Superior temporal gyrus (tissue), 1 donor: ENCODE data around the gene KIRREL3.

Source experiments
- DNase-seq: peaks from one replicate; pipeline ENCODE4 v3.0.0-alpha.2; 2016; ENCODE audit errors: extremely low spot score

Gene KIRREL3

DNA sequence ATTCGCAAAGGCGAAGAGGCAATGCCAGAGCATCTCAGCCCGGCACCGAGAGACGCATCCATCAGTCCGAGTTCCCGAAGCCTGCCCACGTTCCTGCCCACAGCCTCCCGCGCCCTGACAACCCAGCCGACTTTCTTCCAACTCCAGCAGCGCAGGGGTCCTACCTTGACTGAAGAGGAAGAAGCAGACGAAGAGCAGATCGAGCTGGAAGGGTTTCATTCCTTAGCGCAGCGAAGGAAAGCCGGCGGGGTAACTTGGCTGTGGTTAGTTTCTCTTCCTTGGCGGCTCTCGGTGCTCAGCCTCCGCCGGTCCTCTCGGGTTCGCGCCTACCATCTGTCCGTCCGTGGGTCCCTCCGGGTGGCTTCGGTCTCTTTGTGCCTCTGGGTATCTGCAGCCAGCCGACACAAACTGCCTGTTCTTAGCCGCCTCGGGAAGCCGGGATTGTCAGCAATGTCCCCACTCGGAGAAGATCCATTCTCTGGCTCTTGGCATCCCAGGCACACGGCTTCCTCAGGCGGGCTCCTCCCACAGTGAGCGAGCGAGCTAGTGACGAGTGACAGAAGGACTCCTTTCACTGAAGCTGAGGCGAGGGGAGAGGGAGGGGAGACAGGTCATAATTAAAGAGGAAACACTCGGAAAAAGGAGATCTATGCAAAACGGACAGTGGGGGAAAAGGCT is at the start of gene KIRREL3:
KIRREL3 (minus strand) TSS at position 480 of the 678 bp plus-strand sequence.
- peak; percentile 84 for DNase-seq

DNA sequence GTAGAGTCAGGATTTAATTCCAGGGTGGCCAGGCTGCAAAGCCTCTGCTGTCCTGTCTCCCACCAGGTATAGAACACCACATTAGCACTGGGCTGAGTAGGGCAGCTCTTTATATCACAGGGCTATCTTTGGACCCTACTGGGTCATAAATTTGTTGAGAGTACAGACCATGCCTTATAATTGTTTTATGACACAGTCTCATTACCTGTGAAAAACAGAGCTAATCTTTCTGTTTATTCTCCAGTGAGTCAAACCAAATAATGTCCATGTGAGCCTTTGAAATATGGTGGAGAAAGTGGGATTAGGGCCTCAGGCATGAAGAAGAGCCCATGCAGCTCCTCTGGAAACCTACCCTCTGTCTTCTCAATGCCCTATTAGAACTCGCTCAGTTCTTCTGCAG is 49.6 kb upstream of the KIRREL3 start:
- no peak for DNase-seq

DNA sequence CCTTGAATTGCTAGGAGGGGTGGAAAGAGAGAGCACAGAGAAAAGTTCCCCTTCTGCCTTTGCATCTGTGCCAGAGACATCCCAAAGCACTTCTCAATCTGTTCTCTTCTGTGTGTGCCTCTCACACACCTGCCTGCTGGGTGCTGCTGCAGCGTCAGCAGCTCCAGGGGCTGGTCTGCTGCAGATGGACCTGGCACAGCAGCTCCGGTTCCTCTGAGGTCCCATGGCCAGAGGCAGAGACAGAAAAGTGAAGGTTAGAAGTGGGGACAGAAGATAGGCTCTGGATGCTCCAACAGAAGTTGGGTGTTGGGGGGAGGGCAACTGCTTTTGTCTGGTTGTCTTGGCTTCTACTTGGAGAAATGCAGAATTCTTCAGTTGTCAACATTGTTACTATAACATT is 48.9 kb upstream of the KIRREL3 start:
- DNase-seq: no peak

DNA sequence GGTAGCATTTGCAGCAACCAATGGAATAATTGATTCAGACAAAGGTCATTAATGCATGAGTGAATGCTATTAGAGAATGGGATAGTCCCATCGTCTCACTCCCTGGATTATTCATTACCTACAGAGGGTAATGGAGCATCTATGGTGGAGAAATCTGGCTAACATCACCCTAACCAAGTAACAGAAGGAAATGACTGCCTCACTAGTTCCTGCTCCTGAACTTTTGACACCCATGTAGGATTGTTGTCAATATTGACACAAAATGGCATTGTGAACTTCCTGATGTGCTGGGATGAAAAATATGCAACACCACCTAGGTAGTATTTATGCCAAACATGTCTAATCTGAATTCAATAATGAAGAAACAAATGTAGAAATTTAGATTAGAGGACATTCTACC is 44.0 kb upstream of the KIRREL3 start:
- DNase-seq: no peak

DNA sequence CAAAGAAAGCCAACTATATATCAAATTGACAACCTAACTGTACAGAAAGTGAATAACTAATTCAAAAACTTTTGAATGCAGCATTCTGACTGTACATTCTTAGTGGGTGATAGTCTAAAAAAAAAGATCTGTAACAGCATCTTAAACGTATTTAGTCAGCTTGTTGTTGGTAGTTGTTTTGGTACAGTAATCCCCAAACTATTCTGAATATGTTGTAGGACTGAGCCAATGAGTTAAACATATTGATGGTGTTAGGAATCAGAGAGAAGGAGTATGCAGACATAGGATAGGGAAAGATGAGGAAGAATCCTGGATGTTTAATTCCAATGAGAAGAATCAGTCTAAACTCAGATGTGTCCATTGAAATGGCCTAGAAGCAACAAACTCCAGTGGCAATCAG is 41.9 kb upstream of the KIRREL3 start:
- no peak for DNase-seq

DNA sequence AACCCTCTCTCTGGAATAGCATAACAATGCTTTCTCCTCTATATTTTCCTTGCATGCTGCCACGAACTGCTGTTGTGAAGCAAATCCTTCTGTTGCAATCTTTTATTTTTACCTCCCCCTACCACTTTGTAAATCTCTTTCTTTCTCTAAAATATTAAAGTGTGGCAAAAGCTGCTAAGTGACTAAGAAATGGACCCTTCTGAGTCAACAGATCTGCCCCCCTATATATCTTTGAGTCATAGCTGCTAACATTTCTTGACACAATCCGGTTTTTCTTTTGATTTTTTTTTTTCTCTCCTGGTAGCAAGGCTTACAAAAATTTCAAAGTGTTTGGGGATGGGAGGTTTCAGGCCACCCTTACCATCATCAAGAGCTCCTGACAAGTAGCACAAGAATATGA is 39.0 kb upstream of the KIRREL3 start:
- DNase-seq: no peak

DNA sequence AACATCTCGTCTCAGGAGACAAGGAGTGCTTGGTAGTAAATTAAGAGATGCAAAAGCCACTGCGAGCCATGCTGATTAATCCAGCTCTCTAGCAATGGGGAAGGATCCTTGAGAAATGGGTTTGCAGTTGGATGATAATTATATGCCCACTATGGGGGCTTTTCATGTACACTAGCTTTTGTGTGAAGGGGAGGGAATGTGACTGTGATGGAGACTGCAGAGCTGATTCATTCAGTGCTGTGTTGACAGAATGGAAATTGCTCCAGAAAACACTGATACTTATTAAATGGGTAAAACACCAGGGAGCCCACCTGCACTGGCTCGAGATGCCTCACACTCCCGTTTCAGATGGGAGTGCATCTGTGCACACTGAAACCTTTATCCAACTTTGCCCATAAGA is 37.0 kb upstream of the KIRREL3 start:
- DNase-seq: no peak

DNA sequence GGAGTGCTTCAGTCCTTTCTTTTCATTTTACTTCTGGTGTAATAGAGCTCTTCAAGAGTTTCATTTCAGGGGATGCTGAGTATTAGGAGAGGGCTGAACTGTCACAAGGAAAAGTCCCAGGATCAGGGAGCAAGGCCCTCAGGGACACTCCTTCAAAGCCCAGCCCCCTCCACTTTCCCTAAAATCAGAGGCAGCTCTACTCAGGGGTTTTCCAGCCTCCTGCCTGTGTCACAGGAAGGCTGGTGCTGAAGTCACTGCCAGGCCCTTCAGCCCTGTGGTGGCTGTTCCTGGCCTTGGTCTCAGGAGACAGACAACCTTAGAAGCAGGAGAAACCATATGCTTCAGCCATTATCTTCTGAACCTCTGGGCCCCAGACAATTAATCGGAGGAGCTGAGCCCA is 36.4 kb upstream of the KIRREL3 start:
- no peak for DNase-seq

DNA sequence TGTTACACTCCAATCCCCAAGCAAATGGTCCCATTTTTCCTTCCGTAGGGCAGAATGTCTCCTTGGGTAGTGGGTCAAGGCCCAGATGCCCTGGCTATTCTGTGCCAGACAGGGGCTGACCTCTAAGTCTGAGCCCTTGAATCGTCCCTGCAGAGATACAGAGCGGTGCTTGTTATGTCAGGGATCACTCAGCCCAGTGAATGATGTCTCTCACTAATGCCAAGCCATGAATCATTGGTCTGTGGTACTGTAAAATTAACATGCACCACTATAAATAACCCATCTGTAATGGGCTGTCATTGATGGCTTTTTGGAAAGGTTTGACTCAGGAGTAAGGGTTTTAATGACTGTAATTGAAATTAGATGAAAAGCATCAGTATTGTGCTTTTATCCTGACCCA is 35.3 kb upstream of the KIRREL3 start:
- DNase-seq: no peak

DNA sequence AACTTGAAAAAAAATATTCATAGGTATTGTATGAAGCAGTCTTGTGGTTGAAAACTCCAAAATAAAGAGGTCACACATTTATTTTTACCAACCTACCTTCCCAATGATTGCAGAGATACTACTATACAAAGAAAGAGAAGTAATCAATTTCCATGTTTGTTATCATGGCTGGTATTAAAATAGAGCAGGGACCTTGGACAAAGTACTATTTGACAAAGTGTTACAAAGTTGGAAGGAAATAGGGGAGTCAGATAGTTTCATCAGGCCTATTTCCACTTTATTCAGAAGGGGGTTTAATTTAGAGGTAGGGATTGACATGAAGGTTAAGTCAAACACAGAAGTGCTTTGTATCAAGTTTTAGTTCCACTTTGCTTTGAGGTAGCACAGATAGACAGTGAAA is 34.4 kb upstream of the KIRREL3 start:
- DNase-seq: no peak

DNA sequence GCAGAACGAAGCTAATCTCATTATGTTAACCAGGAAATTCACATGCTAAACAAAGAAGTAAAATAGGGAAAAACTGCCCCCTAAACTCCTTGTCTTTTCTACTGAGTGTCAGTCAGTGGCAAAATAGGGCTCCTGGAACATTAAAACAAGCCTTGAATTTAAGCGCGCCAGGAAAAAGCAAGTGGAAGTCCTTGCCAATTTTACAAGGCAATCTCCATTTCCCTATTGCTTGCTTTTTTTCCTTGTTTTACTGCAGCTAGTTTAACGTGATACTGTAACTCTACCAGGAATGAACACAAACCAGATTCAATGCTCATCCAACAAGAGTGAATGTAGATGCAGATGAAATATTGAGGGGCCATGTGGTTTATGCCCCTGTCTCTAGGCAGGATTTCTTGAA is 28.1 kb upstream of the KIRREL3 start:
- DNase-seq: no peak

DNA sequence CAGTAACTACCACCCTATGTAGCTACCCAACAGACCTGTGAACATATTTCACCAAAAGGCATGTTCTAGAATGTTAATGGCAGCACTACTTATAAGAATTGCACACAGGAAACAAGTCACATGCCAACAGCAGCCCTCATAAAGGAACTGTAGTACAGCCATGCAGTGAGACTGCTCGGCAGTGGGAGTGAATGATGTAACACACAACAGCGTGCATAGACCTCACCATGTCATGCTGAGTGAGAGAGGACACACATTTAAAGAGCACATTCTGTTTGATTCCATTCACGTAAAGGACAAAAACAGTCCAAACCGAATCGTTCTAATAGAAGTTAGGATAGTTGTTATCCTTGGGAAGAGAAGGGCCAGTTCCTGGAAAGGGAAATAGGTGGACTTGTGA is 27.2 kb upstream of the KIRREL3 start:
- no peak for DNase-seq

DNA sequence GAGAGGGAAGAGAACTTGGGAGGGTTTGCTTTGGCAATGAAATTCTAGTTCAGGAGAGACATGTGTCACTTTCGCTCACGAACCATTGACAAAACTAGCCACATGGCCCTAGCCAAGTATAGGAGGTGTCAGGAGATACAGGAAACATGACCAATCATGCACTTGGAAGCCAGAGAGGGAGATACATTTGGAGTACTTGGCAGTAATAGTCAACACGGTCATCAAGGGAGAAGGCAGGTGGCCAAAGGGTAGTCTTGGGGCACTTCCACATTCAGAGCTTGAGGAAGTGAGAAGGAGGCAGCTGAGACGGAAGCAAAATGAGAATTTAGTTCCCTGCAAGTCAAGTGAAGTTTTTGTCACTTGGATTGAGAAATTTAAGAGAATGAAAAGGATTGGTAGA is 26.4 kb upstream of the KIRREL3 start:
- DNase-seq: no peak

DNA sequence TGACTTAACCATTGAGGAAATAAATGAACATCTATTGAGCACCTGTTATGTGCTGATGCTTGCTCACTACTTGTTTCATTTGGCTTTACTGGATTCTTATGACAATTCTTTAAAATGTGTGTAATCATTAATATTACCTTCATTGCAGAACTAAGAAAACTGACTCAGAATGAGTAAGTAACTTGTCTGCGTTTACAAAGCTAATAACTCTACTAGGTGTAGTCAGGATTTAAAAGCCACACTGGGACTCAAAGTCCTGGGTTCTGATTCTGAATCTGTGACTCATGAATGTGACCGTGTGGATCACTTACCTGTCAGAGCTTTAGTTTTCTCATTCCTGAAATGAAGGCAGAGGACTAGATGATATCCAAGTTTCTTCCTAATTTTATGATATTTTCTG is 23.4 kb upstream of the KIRREL3 start:
- DNase-seq: no peak

DNA sequence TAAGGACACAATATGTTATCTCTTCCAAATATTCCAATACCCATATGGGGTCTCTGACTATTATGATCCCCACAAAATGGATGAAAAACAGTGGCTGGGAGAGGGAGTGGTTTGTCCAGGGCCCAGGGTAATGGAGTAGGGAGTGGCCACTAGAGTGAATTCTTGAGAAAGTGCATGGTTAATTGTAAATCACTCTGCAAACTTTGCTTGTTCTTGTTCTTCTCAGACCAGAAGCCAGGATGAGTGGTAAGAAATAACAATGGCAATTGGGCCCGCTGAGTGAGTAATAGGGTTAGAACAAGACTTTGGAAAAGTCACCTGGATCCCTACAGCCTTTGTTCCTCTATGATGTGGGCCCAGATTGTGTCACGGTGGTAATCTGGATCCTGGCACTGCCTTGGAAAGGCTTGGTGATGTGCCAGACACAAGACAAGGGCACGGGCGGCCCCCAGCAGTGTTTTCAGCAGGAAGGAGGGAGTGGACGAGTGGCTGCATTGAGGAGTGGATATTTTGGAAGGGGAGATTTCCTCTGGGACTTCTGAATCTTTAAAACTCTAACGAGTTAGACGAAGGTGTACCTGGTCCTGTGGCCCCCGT is 18.2 kb upstream of the KIRREL3 start:
- no peak for DNase-seq

DNA sequence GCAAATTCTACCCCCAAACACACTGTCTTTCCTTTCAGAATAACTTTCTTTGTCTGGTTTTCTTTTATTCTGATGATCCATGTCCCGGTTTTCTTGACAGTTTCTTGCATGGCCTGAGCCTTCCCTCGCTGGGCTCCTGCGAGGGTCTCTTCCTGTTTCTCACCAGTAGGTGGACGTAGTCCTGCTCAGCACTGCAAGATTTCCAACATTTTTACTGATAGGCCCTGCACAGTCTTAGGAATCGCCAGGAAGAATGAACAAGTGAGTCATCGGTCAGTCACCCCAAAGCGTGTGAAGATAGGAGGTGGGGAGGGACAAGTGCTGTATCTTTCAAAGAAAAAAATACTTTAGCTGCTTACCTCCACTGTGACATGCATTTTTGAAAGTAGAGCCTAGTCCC is 16.9 kb upstream of the KIRREL3 start:
- DNase-seq: no peak

DNA sequence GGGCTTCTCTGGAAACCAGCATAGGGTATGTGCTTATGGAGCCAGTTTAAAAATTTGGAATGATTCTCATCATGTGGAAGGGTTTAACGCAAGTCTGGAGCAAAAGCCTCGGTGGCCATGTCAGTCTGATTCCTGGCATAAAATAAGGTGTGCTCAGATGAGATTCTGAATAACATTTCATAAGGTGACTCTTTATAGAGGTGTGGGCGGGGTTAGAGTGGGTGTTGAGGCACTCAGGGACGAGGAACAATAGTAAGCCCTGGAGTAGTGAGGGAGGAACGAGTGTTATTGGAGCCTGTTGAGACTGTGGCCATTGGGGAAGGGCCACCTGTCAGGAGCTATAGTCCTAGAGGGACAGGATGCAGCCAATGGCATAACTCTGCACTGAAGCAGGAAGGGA is 13.0 kb upstream of the KIRREL3 start:
- DNase-seq: no peak

DNA sequence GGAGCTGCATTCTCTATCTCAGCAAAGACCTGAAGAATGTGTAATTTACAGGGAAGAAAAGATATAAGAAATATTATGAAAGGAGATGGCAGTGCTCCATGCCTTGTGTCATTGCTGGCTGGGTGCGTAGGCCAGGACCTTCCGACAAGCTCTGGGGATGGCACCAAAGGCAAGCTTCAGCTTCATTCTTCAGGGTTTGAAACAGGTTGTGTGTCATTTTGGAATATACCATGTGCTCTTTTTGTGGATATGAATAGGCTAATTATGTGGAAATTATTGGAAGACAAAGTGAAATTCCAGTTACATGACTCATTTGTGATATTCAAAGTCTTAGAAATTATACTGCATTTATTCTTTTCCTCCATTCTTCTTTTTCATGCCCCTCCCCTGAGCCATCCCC is 5.7 kb upstream of the KIRREL3 start:
- no peak for DNase-seq

DNA sequence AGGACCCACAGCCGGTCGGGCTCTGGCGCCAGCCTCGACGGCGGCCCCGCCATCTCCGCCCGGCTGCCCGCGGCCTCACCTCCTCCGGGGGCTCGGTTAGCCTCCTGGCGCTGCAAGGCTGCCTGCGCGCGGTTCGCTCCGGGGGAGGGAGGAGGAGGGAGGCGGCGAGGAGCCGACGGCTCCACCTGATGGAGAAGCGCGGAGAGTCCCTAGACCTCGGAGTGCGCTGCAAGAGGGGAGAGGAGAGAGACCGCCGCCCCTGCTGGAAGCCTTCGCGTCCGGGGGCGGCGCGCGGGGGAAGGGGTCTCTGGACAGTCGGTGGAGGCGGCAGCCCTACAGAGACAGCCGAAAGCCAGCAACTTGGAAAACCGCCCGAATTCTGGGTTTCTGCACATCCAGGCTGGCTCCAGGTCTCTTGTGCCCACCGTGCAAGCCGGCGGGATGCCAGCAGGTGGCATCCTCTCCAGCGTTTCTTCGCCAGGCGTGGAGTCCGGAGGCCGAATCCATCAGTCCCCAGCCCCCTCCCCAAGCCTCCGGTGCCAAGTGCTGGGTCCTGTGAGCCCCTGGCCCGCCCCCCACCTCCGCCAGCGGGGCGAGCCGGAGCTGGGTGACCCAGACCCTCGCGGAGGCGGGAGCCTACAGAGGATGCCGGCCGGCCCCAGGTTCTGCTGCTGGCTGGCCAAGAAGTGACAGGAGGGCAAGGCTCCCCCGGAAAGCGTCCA is 2.9 kb upstream of the KIRREL3 start:
- DNase-seq: peak; percentile 62

DNA sequence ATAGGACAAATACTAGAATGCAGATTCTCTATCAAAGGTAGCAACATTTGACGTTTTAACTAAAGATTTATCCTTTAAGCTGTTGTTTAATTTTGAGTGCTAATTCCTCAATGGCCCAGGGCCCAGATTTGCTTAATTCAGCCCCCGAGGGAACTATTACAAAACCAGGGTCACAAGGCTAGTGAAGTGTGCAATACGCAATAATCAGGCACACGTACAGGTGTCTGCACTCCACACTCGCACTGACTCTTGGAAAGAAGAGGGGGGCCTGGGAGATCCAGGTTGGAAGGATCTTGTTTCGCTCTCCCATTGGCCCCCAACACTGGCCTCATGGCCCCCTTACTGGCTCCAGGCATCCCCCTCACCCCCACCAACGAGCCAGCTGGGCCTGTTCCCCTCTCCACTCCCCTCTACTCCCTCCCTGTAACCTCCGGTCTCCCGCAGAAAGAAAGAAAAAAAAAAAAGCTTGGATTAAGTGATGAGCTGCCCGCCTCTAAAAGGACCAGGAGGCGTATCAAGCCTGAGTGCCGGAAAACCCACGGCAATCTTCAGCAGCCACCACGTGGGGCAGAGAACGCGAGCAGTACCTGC is 2.2 kb upstream of the KIRREL3 start:
- no peak for DNase-seq

DNA sequence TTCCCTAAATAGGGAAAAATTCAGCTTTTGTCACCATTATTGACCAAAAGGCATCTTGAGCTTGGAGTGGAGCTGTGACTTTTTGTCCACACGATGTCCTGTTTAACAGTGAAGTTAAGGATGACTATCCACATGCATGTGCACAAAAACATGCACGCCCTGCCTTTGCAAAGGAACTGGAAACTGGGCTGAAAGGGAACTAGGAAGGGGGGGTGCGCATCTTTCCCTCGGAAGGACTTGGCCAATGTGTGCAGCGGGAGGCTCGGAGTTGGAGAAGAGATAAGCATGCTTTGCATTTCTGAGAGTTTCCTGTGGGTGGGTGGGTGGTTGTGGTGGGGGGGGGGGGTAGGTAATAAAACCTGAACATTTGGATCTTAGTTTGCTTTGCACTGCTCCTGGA is 411 bp upstream of the KIRREL3 start:
- DNase-seq: no peak

DNA sequence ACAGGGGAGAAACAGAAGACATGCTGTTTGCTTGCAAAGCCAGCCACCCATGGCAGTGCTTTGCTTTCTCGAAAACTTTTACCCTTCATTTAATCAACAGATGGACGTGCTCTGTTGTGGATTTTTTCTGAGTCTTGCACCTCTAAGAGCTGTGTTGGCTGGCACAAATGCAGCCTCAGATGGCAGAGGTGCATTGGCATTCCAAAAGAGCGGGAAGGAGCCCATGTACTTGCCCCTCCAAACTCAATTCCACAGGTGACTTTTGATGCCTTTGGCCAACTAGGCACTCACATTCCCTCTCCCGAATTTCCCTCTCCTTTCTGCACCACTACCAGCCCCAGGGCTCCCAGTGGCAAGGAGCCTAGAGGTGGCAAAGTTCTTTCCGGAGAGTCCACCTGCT is 1.2 kb downstream of the KIRREL3 start:
- no peak for DNase-seq

DNA sequence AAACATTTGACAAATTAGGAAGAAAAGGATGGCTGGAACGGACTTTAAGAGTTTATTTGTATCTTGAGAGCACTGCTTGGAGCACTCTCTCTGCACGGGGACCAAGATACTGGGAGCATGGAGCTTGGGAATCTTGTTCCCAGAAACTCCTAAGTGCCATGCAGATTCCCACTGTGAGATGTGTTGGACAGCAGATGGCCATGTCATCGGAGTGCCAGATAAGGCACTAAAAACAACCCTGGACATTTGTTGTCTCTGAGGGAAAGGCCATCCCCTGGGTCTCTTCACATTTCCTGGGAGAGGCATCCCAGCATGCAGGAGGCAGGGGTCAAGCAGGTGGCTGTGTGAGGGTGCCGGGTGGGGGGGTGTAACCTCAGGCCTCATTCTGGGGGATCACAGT is 2.9 kb downstream of the KIRREL3 start:
- DNase-seq: no peak
